AG09319 (cell line): Measurements from ENCODE around the gene SLC9A9.
A peak's percentile ranks its signal among the peaks of the same experiment; 100 is the strongest.

Source experiments
- DNase-seq: peaks from one replicate; pipeline ENCODE4 v3.0.0-alpha.2; 2010; ENCODE audit warnings: low read depth; ENCODE audit errors: extremely low read depth
- CTCF ChIP-seq: IDR thresholded peaks from 2 replicates; pipeline ENCODE4 v1.5.1; 2011; ENCODE audit warnings: low read depth, mild to moderate bottlenecking, inconsistent platforms, low read length, moderate library complexity

SLC9A9 gene

GRCh38 chr3:143775459-143775858, 72.8 kb downstream of the SLC9A9 start:
- TF ChIP-seq CTCF = peak; percentile 51
- DNase-seq = no peak

GRCh38 chr3:143771939-143772338, 76.3 kb downstream of the SLC9A9 start:
- DNase-seq = no peak
- TF ChIP-seq CTCF = no peak

GRCh38 chr3:143771258-143771657, 77.0 kb downstream of the SLC9A9 start:
- no peak for TF ChIP-seq CTCF
- no peak for DNase-seq

DNA sequence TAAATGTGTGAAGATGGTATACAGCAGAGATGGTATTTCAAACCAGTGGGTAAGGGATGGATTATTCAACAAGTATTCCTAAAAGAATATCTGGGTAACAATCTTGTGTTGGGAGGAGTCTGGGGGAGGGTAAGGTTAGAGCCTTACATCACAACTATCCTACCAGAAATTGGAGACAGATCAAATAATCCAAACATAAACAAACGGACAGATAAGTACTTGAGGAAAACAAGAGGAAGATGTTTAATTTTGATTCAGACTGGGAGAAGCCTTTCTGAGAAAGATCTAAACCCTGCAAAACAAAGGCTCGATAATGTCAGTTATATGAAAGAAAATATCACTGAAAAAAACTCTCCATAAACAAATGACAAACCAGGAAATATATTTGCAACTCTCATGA, 77.9 kb downstream of the SLC9A9 start:
- no peak for TF ChIP-seq CTCF
- no peak for DNase-seq

- TF ChIP-seq CTCF = no peak
- DNase-seq = peak; percentile 44
Measured at GRCh38 chr3:143769616-143770015, 78.7 kb downstream of the SLC9A9 start.

- TF ChIP-seq CTCF = no peak
- no peak for DNase-seq
Measured at GRCh38 chr3:143764840-143765239, 83.4 kb downstream of the SLC9A9 start.

- DNase-seq = no peak
- peak; percentile 43 for TF ChIP-seq CTCF
Measured at GRCh38 chr3:143763564-143764162, 84.6 kb downstream of the SLC9A9 start.
